H7 (cell line): ENCODE results near the gene SNRNP40. TPM values are rescaled to one million over a fixed set of nuclear protein-coding genes. Genes with fewer than 3 reads are reported as not detected.
A peak's percentile ranks its signal among the peaks of the same experiment; 100 is the strongest.

ENCODE experiments used
- DNase-seq: peaks from one replicate; pipeline ENCODE4 v3.0.0; 2012
- H3K27me3 ChIP-seq: 2 replicates; pipeline ENCODE4 v1.6.0; 2011; ENCODE audit warnings: mild to moderate bottlenecking, low read length; ENCODE audit not compliant: control insufficient read depth, insufficient read depth
- H3K36me3 ChIP-seq: replicated peaks from 2 replicates; pipeline ENCODE4 v1.5.1; 2011; ENCODE audit warnings: low read length; ENCODE audit not compliant: control insufficient read depth, insufficient read depth
- H3K4me3 ChIP-seq: 2 replicates; pipeline ENCODE4 v1.5.1; 2011; ENCODE audit warnings: low read depth, mild to moderate bottlenecking, control low read depth, low read length, moderate library complexity; ENCODE audit not compliant: insufficient read depth
- total RNA-seq: library from RNA; depleted of rRNA; stranded (reverse); fragments of >200 nt; shearing (Covaris generic); gene quantifications from 2 replicates; pipeline ENCODE4 v1.2.3, GENCODE V29; 2014

SNRNP40 gene
- total RNA-seq, 1 experiment from 2014 or later: 375 TPM

DNA sequence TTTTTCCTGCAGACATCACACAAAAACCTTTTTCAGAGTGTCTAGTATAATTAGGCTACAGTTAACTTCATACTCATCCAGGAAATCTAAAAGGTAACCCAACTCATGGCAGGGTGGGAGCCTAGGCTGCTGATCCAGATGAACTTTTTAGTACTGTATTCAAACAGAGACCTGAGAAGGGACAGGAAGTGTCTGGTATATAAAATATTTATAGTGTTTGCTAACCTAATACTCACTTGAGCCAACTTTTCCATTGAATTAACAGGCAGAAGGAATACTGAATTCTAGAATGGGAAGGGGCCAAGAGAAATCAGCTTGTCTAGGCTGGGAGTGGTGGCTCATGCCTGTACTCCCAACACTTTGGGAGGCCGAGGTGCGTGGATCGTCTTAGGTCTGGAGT lies 34.7 kb downstream of the SNRNP40 start:
- no peak overlapping the region for H3K4me3 ChIP-seq
- no peaks in the 10 kb centered on the region for H3K27me3 ChIP-seq
- peaks cover 36% of the 10 kb centered on the region for H3K36me3 ChIP-seq
- no peak for DNase-seq

DNA sequence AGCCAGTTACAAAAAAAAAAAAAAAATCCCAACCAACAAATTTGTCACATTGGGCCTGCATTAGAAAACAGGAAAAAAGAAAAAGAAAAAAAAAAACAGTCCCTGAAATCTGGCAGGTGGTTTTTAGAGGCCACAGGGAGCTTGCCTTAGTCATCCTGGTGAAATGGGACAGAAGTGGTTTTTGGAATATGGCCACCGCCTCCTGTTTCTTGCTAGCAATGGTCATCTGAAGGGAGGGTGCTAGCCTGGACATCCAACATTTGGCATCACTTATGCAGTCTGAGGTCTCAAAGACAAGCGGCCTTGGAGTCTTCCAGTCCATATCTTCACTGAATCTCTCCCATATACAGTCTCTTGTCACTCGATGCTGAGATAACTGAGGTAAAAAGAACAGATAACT lies 36.8 kb downstream of the SNRNP40 start:
- DNase-seq: no peak
- no peak overlapping the region for H3K4me3 ChIP-seq
- H3K36me3 ChIP-seq: peaks cover 27% of the 10 kb centered on the region
- H3K27me3 ChIP-seq: no peaks in the 10 kb centered on the region

DNA sequence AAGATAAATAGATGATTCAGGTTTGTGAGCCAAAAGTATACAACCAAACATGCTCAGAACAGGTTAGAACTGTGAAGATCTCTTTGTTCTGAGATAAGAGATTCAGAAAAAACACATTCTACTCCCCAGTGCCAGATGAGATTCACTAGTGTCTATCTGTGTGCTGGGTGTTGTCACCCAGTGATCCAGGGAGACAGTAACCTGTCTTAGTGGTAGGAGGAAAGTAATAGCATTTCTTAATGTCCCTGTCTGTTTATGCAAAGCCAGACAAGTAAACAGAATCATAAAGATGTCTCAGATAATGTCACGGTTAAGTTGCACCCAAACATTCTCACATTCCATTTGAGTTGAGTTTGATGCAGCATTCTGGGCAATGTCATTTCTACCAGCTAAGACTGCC lies 38.0 kb downstream of the SNRNP40 start:
- H3K36me3 ChIP-seq: peaks cover 21% of the 10 kb centered on the region
- no peaks in the 10 kb centered on the region for H3K27me3 ChIP-seq
- H3K4me3 ChIP-seq: no peak overlapping the region
- DNase-seq: no peak

DNA sequence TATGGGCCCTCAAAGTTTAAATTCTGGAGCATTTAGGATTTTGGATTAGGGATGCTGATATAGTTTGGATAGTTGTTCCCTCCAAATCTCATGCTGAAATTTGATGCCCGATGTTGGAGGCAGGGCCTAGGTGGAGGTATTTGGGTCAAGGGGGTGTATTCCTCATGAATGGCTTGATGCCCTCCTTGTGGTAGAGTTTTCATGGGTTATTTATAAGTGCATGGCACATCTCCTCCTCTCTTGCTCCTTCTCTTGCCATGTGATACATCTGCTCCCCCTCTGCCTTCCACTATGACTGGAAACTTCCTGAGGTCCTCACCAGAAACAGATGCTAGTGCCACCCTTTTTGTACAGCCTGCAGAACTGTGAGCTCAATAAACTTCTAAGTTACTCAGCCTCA lies 39.4 kb downstream of the SNRNP40 start:
- Histone ChIP-seq H3K36me3 (peaks cover 19% of the 10 kb centered on the region), H3K27me3 (no peaks in the 10 kb centered on the region), H3K4me3 (no peak overlapping the region)
- DNase-seq: no peak

DNA sequence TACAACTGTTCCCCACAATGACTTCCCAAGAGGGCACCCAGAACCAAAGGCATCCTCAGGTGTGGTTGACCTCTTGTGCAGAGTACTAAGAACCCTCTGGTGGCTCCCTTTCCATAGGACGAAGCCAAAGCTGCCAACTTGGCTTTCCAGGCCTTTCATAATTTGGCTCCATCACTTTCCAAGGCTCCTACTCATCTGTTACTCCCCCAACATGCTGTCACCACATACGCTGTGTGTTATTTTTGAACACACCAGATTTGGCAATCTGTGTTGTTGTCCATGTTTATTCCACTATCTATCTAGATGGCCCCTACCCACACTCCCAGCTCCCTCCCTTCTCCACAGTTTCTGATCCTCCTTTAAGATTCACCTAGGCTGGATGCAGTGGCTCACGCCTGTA lies 46.7 kb downstream of the SNRNP40 start:
- no peak overlapping the region for H3K4me3 ChIP-seq
- no peaks in the 10 kb centered on the region for H3K27me3 ChIP-seq
- DNase-seq: no peak
- no peaks in the 10 kb centered on the region for H3K36me3 ChIP-seq

DNA sequence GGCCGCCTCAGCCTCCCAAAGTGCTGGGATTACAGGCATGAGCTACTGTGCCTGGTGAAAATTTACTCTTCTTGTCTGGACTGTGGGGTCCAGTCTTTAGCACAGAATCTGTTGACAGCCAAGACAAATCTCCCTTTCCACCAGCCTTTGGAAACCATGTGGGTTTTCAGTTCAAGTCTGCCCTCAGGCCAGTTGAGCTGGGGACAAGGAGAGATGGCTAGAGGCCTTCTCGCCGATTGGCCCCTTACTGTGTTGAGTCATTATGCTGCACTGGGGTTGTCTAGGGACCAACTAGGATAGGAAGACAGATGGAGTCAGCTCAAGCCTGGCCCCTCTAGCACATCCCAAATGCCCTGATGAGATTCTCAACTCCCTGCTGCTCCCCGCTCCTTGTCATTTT lies 48.3 kb downstream of the SNRNP40 start:
- H3K36me3 ChIP-seq: no peaks in the 10 kb centered on the region
- DNase-seq: no peak
- no peaks in the 10 kb centered on the region; the same call in 1 of the 2 replicates for H3K27me3 ChIP-seq
- H3K4me3 ChIP-seq: no peak overlapping the region

DNA sequence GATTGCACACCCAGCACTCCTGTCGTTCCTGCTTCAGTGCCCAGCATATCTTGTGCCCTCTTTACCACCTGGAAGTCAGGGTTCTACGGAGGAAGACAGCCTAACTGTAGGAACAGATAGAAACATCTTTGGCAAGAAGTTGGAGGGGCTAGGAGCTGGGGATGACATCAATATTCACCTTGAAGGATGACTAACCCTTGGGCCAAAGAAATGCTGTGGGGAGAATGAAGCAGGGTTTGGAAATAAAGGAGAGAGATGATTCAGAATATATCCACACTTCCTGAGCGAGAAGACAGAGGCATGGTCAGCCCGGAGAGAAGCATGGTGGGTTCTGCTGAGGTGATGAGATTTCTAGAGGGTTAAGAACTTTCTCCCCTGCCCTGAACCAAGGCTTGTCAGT lies 52.3 kb downstream of the SNRNP40 start:
- peaks cover 11% of the 10 kb centered on the region; the same call in 1 of the 2 replicates for H3K27me3 ChIP-seq
- H3K4me3 ChIP-seq: no peak overlapping the region
- no peaks in the 10 kb centered on the region for H3K36me3 ChIP-seq
- no peak for DNase-seq

DNA sequence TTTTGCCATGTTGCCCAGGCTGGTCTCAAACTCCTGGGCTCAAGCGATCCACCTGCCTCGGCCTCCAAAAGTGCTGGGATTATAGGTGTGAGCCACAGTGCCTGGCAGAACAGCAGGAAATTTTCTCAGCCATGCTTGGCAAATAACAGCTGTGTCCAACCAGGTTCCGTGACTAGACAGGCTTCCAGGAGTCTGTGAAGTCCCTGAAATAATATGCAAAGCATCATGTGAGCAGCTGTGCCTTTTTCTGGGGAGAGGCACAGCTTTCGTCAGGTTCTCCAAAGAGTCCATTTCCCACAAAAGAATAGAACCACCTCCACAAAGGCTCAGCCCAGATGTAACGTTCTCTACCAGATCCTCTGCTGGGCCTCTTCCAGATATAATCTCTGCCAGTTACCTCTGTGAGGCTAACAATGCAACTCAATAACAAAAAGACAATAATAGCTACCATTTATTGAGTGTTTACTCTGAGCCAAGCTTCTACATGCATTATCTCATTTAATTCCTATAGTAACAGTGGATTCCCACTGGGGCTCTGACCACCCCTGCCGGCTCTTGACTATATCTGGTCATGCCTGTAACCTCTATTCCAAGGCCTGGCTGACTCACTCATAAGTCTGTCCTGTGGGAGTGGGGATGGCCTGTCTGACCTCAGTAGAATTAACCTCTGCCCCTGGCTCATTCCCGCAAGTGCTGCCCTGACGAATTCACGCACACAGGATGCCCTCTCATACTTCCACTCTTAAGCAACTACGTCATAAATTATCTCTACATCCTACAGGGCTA lies 52.9 kb downstream of the SNRNP40 start:
- Histone ChIP-seq H3K27me3 (peaks cover 16% of the 10 kb centered on the region), H3K4me3 (no peak overlapping the region), H3K36me3 (no peaks in the 10 kb centered on the region)
- no peak for DNase-seq

DNA sequence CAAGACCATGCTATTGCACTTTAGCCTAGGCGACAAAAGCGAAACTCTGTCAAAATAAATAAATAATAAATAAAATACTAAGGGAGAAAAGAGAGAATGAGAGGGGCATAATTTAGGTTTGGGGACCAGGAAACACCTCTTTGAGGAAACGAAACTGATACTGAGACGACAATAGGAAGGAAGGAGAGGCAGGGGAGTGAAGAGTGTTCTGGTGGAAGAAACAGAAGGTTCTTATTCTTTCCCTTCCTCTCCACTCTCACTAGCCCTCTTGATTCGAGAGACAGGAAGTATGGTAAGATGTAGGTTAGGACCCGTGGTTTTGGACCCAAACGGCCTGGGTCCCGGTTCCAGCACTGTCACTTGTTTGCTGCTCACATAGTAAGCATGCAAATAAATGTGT lies 55.3 kb downstream of the SNRNP40 start:
- DNase-seq: no peak
- no peaks in the 10 kb centered on the region for H3K36me3 ChIP-seq
- H3K4me3 ChIP-seq: no peak overlapping the region
- H3K27me3 ChIP-seq: peaks cover 25% of the 10 kb centered on the region

DNA sequence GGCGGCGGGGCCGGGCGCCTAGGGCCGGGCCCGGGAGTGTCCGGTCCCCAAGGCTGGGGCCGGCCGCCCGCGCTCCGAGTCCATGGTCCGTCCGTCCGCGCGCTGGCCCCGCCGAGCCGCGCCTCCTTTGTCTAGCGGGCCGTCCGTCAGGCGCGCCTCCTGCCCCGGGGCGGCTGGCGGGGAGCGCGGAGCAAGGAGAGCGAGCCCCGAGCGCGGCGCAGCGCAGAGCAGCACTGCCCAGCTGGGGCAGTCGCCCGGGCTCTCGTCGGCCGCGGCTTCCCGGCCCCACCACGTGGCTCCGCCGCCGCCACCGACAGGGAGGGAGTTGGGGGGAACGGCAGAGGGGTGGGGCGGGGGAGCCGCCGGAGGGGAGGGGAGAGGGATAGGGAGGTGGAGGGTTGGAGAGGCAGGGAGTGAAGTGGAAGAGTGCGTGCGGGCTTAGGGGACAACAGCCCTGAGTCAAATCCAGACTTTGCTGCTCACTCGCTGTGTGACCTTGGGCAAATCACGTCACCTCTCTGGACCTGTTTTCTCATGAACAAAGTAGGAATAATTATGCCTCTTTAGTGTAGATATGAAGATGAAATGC lies 56.8 kb downstream of the SNRNP40 start, which contains the start of gene NKAIN1:
Gene NKAIN1 (minus strand): TSS at position 235 of the 589 bp plus-strand sequence. CDS start 340 bp downstream, outside the sequence.
- peak; percentile 90 for DNase-seq
- Histone ChIP-seq H3K36me3 (no peaks in the 10 kb centered on the region), H3K4me3 (peak within 1 kb of the TSS; percentile 83), H3K27me3 (peaks cover 25% of the 10 kb centered on the region)

DNA sequence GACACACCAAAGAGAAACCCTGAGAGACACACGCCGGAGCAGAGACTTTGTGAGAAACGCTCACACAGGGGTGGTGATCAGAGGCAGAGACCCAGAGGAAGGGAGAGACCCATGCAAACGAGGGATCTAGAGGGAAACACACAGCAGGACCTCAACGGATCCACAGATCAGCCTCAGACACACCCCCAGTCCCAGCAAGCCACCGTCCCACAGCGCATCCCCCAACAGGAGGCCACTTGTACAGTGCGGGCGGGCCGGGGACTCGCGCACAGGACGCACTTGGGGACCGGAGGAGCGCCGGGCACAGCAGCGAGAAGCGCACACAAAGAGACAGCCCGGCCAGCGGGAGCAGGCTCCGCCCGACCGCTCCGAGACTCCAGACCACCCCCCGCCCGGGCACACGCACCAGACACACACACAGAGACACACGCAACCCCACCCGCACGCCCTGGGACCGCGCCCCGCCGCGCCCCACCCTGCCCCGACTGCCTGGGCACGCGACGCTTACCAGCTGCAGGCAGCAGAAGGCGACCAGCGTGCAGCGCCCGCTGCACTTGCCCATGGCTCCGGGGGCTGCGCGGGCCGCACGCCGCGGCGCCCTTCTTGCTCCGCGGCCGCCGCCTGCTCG lies 57.5 kb downstream of the SNRNP40 start:
- Histone ChIP-seq H3K27me3 (peaks cover 25% of the 10 kb centered on the region), H3K36me3 (no peaks in the 10 kb centered on the region), H3K4me3 (peak overlapping the region; percentile 83)
- DNase-seq: peak; percentile 84

DNA sequence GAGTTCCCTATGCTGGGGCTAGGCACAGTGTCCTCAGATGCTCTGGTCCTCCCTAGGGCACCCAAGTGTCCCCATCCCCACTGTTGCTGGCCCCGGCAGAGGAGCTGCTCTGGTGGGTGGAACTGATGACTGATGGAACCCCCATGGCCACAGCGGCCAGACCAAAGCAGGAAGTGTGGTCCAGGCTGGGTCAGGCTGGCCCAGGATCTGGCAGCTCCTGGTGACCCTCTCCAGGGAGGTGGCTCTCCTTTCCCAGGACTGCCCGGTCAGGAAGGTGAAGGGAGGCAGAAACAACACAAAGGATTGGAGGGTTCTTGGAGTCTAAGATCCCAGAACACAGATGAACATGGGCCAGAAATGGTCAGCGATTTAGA lies 58.0 kb downstream of the SNRNP40 start:
- peaks cover 25% of the 10 kb centered on the region for H3K27me3 ChIP-seq
- H3K4me3 ChIP-seq: peak overlapping the region; percentile 83
- no peaks in the 10 kb centered on the region for H3K36me3 ChIP-seq
- DNase-seq: no peak

DNA sequence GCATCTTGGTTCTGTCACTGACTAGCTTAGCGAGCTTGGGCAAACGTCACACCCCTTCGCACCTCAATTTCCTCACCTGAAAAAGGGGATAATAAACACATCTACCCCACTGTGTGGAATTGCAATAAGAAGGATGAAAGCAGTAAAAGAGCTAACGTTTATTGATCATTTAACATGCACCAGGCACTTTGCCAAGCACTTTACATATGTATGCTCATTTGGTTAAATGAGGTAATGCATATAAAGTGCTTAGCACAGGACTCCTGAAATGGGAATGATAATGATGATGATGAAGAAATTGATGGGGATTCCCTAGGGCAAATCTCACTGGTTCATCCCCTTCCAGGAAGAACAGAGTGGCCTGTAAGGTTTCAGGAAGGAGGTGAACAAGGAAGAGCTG lies 61.7 kb downstream of the SNRNP40 start:
- DNase-seq: no peak
- H3K4me3 ChIP-seq: no peak overlapping the region
- peaks cover 14% of the 10 kb centered on the region for H3K27me3 ChIP-seq
- no peaks in the 10 kb centered on the region for H3K36me3 ChIP-seq

DNA sequence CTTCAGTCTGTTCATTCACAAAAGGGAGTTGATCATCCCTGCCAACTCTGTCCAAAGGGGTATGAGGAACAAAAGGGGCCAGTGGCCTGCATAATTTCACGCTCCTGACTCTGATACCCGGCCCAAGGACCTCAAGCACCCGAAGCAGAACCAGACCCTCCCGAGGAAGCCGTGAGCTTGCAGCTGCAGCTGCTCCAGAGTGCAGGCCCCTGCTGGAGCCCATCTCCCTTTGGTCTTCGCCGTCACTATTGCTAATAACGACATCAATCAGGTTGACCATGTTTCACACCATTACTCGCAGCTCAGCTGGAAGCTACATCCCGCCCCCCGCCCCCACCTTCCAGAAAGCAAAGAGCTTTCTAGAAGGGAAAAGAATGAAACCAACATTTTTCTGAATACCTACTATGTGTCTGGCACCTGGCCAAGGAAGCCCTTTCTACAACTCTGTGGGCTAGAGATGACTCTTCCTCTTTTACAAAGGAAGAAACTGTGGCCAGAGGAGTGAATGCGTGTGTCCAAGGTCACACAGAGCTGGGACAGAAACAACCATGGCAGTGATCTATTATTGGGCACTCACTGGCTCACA lies 62.4 kb downstream of the SNRNP40 start:
- Histone ChIP-seq H3K36me3 (no peaks in the 10 kb centered on the region), H3K27me3 (peaks cover 13% of the 10 kb centered on the region), H3K4me3 (no peak overlapping the region)
- DNase-seq: no peak

DNA sequence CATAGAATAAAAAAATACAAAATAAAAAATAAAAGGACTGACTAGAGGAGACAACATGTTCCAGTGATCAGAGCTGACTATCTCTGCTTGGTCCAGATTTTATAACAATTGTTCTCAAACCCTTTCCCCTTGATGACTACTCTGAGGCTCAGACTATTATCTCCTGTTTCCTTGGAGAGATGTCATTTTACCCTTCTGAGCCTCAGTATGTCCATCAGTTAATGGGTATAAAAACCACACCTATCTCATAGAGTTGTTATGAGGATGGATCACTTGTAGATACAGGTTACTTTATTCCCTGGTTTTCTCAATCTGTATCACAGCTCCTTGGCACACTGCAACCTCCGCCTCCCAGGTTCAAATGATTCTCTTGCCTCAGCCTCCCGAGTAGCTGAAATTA lies 63.9 kb downstream of the SNRNP40 start:
- H3K4me3 ChIP-seq: no peak overlapping the region
- H3K27me3 ChIP-seq: no peaks in the 10 kb centered on the region
- H3K36me3 ChIP-seq: no peaks in the 10 kb centered on the region
- no peak for DNase-seq
